Renal cortex interstitium (tissue), 11 donors: ENCODE measurements around the gene RNF8. TPM values are rescaled to one million over a fixed set of nuclear protein-coding genes. Genes with fewer than 3 reads are reported as not detected.
"Not testable (repeated sequence)": the region's sequence is repeated elsewhere in the genome, so short reads cannot be mapped to it uniquely, and the experiment has no call there.

Experiments
- DNase-seq, 11 donors: peaks; one replicate each; pipeline ENCODE4 v3.0.0-alpha.2; 2013; ENCODE audit warnings: low read depth in 9 of 11, low spot score in 4 of 11; ENCODE audit errors: extremely low read depth in 1 of 11
- polyA plus RNA-seq, 3 donors: library from polyadenylated mRNA; unstranded; fragments of 120-200 nt; gene quantifications; one replicate each; pipeline ENCODE4 v1.2.1, GENCODE V29; 2013; ENCODE audit not compliant: insufficient read length in 3 of 3

Gene RNF8
- polyA plus RNA-seq, 3 donors: 26.2 to 32.3 (median 31.1) TPM

DNA sequence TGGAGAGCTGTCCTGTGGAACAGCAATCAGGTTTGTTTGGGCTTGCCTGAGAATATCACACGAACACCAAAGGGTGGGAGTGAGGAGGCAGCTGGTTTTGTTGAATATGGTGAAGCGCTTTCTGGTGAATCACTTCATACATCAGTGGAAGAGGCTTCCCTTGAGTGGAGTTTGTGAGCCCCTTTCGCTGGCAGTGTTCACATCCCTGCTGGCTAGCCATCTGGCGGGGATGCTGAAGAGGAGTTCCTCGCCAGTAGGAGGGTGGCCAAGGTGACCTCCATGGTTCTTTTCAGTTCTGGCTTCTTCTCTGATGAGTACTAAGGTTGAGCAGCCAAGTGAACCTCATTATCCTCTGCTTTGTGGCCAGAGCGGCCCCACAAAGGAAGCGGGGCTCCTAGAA is 37.7 kb upstream of the RNF8 start:
- no peak for DNase-seq

DNA sequence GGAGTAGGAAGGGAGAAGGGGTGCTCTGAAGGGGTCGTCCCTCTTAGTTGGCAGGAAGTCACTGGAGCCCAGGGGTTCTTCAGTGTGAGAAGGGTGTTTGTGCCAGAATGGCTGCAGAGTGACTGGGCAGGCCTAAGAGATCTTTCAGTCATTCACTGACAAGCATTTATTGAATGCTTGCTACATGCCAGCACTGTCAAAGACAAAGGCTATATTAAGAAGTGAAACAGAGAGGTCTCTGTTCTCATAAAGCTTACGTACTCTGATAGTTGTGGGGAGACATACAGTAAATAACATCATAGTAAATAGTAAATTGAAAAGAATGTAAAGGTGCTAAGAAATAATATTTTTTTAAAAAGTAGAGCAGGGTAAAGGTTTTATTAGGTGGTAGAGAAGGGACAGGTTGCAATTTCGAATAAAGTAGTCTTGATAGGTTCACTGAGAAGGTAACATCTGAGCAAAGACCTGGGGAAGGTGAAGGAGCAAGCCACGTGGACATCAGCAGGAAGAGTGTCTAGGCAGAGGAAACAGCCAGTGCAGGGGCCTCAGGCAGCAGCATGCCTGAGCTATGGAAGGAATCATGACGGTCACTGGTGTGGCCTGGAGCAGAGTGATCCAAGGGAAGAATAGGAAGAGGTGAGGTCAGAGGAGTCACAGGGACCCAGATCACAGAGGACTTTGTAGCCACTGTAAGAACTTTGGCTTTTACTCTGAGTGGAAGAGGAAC is 36.3 kb upstream of the RNF8 start:
- DNase-seq: no peak

DNA sequence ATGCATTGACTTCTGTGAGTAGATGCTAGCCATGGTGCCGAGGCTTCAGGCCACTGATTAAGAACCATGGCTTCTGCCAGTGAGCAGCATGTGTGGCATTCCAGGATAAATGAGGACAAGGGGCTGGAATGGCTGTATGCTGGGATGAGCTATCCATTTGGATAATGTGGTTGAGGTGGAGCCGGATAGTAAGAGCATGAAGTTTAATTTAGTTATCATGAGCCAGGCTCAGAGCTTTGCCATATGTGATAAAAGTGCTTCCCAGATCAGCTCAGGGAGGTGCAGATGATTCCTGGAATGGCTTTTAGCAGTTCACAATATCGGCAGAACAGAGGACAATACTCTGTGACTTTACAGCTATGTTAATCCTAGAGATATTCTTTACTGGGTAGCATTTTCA is 34.6 kb upstream of the RNF8 start:
- DNase-seq: no peak

DNA sequence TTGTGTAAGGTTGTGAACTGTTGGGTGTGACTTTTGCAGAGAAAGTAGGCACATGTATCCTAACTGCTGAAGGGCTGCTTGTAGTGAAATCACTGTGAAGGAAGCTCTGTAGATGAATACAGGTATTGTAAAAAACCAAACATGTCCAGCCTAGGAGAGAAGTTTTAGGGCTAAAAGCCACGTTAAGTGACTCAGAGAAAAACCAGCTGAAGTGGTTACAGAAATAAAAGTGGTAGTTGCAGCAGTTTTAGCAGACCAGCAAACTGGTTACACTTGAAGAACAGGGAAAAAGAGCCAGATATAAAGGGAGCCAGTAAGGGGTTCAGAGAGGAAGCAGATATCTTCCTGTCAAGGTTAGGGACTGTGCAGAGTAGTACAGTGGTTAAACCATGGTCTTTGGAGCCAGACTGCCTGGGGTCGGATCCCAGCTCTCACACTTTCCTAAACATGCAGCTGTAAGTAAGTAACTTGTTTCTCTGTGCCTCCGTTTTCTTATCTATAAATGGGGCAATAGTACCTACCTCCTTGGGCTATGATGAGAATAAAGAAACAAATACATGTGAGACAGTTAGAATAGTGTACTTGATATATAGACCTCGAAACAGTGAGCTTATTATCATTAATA is 33.8 kb upstream of the RNF8 start:
- DNase-seq: no peak

DNA sequence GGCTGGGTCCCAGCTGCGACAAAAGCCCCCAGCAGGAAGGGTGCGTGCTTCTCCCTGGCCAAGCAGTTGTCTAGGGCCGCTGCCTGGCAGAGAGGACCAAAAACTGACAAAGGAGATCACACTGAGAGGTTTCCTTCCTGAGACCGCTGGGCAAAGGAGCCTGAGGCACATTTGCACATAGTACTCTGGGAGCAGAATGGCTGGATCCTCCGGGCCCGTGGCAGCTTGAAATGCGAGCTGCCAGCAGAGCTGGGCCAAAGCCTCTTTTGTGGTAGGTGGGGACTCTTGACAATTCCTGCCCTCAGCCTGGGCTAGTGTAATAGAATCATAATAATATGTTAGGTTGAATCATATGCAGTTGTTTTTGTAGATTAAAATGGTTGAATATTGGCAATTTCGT is 33.1 kb upstream of the RNF8 start:
- DNase-seq: no peak

DNA sequence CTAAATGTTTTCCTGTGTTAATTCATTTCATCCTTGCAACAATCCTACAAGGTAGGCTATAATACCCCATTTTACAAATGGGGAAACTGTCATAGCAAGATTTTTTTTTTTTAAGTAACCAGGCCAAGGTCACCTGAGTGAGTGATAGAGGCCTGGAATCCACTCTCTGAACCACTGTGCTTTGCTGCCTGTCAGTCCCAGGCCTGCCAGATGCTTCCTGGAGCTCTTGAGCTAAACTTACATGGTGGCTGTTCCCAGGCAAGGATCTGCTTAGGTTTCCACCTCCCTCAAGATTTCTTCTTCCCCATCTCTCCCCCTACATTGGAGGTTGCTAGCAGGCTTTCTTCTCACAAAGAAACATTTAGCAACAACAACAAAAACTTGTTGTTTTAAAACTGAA is 32.7 kb upstream of the RNF8 start:
- no peak for DNase-seq

DNA sequence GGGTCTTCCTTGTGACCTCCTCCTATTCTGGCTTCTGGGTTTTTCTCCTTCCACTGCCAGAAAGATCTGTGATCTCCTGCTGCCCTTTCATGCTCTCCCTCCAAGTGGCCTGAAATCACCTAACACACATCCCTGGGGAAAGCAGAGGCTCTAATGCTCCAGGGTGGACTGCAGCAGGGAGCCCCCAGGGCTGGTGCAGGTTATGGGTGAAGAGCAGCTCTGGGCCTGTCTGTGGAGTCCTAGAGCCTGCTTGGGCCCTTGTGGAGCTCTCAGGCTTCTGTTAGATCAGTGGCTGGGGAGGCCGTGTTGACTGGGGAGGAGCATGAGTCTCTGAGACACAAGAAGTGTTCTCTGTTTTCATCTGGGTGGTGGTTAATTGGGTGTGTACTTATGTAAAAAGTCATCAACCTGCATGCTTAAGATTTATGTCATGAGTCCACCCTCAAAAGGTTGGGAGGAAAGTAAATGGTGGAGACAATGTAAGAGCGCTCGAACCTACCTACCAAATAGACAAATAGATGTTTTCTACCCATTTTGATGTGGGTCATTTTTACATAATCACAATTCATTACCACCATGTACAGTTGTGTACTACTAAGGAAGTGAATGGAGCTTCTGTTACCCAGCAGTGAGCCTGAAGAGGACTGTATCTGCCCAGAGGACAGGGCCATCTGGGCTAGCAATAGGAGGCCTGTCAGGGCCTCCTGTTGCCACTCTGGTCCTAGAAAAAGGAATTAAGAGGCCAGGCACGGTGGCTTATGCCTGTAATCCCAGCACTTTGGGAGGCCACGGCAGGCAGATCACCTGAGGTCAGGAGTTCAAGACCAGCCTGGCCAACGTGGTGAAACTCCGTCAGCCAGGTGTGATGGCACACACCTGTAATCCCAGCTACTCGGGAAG is 32.0 kb upstream of the RNF8 start:
- no peak for DNase-seq

DNA sequence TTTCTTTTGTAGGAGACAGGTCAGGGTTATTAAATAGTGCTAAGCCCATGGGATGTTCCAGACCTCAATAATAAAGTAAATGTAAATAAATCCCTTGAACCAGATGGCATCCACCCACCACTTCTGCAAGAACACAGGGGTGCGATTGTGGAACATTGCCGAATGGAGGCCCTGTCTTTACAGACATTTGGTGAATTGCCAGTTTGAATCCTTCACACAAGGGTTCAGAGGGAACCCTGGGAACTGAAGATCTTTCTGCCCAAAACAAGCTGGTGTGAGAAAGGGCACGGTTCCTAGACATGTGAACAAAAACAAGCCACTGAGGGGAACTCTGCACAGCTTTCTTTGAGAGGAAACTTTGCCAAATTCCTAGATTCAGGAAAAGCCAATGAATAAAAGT is 30.2 kb upstream of the RNF8 start:
- DNase-seq: no peak

DNA sequence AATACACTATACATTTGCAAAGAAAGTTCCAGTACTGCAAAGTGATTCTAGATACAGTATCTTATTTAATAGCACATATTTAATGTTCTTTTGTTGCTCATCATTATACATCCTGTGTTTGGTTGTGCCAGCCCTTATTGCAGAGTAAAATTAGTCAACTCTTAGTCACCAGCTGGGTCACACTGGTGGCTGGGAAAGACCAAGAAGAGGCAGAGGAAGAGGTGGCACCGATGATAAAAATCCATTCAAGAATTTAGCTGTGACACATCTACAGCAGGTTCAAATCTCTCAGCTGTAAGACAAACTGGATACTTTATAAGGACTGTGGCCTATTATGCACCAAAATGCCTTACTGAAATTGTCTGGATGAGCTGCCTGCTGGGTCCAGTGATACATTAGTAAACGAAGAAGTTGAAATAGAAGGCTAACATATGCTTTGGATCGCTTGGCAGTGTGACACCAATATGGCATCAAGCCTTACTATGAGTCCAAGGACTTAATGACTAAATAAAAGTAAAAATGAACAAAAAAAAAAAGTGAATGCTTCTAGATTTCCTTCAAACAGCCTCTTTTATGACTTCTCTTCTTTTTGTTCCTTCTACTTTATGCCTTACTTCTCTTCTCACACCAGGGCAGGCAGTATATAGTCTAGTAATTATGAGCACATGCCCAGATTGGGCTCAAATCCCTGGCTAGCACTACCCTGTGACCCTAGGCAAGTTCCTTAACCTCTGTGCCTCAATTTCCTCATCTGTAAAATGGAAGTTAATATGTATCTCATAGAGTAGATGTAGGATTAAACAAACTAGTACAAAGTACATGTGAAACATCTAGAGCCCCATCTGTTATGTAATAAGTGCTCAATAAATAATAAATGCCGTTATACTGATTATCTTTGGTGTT is 29.4 kb upstream of the RNF8 start:
- DNase-seq: no peak

DNA sequence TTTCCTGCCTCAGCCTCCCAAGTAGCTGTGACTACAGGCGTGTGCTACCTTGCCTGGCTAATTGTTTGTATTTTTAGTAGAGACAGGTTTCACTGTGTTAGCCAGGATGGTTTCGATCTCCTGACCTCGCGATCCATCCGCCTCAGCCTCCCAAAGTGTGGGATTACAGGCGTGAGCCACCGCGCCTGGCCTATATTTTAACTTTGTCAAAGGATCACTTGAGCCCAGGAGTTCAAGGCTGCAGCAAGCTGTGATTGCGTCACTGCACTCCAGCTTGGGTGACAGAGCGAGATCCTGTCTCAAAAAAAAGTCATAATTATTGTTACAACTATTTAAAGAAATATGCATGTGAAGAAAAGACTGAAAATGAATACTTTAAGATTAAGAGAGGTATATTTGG is 23.4 kb upstream of the RNF8 start:
- DNase-seq: not testable (repeated sequence)

DNA sequence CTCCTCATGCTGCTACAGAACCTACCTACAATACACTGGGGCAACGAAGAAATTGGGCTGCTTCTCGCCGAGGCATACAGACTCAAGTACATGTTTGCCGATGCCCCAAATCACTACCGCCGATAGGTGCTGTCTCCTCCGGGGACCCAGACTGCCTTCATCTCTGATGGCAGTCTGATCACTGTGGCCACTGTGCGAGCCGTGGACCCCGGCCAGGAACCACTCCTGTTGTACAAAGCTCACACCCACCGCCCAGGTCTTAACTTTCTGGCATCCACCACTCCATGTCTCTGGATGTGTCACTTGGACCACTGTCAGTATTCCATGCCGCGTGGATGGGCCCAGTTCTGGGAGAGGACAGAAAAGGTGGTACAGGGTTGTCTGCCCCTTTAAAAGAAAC is 22.7 kb upstream of the RNF8 start:
- no peak for DNase-seq

DNA sequence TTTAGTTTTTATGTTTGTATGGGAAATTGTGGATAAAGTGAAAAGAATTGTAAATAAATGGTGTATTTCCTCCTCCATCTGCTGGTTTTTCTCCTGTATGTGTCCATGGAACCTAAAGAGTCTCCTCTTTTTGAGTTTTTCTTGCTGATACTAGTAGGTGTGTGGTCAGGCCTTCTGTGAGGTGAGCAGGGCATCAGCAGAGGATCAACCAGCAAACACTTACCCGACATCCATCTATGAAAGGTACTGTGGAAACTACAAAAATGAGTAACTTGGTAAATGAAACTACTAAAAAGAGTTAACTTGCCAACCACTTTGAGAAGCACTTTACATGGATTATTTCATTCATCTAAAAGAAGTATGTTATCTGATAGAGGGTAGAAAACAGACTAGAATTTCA is 20.9 kb upstream of the RNF8 start:
- DNase-seq: no peak

DNA sequence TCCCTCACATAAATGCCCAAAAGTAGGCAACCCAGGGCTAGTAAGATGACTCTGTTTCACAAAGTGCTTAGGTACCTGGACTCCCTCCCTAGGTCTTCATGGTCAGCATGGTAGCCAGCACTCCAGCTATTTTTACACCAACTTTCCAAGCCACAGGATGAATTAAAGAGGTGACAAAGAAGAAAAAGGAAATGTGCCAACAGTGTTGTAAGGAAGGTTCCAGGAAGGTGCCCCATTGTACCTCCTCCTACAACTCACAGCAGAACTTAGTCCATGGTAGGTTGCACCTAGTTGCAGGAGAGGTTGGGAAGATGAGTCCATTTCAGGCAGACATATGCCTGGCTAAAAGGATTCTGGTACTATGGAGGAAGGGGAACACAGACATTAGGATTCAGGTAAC is 19.7 kb upstream of the RNF8 start:
- no peak for DNase-seq

DNA sequence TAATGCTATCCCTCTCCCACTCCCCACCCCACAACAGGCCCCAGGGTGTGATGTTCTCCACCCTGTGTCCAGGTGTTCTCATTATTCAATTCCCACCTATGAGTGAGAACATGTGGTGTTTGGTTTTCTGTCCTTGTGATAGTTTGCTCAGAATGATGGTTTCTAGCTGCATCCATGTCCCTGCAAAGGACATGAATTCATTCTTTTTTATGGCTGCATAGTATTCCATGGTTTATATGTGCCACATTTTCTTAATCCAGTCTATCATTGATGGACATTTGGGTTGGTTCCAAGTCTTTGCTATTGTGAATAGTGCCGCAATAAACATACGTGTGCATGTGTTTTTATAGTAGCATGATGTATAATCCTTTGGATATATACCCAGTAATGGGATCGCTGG is 15.5 kb upstream of the RNF8 start:
- DNase-seq: not testable (repeated sequence)

DNA sequence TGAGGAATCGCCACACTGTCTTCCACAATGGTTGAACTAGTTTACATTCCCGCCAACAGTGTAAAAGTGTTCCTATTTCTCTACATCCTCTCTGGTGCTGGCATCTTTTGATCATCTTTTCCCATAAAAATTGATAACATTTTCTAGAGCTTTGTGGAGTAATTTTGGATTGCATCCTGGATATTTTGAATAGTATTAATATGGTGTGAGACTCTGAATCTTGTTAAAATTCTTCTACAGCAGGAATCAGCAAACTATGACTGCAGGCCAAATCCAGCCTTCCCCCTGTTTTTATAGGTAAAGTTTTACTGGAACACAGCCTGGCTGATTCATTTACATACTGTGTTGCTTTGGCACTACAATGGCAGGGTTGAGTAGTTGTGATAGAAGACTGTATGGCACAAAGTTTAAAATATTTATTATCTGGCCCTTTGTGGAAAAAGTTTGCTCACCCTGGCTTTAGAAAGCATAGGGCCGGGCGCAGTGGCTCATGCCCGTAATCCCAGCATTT is 15.0 kb upstream of the RNF8 start:
- no peak for DNase-seq

DNA sequence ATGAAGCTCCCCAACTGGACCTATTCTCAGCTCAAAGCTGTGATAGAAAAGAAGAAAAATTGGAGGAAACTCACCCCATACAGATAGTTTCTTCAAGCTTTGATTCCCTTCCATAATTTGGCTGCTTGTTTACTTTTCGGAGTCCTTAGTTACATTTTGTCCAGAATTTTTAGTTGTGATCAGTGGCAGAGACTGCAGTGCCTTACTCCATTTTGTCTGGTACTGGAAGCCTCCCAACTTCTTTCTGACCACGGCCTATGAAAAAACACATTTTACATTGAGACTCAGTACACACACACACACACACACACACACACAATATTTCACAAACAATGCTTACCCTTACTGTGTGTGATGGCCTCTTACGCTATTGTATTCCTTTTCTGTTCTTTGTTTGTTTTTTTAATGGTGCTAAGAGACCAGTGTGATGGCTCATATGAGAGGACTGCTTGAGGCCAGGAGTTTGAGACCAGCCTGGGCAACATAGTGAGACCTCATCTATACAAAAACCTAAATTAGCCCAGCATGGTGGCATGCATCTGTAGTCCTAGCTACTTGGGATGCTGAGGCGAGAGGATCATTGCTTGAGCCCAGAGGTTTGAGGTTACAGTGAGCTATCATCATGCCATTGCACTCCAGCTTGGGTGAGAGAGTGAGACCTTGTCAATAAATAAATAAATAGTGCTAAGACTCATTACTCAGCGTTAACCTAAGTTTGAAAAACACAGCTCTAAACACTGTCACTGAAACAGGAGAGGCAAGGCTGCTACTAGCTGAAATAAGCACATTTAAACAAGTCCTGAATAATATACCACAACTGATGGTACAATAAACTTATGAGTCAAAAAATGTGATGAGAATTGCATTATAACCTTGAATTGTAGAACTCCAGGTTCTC is 13.8 kb upstream of the RNF8 start:
- DNase-seq: no peak

DNA sequence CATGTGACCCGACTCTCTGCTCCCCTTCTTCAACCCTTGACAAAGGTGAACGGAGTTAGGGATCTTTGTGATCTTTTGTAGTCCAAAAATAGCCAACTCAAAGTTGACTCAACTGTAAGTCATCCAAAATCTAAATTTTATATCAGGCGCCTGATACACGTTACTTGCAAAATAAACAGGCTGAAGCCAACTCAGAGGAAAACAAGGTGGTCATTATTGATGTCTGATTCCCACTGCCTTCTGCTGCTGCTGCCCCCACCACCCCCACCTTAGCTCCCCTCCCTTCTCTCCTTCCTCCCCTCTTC is 13.2 kb upstream of the RNF8 start:
- DNase-seq: no peak

DNA sequence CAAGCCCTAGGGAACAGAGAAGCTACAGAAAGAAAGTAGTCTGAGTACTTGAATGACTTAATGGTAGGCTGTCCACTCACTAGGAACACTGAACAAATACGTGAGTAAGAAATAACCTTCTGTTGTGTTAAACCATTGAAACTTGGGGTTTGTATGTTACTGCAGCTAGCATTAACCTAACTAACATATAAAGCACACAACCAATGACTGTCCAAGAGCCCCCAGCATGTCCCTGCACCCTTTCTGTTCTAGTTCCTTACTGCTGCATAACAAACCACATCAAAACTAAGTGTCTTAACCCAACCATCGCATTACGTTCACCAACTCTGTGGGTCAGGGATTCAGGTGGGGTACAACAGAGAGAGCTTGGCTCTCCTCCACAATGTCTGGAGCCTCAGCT is 10.5 kb upstream of the RNF8 start:
- no peak for DNase-seq
